Upper lobe of left lung (tissue), 6 donors: Measurements from ENCODE around the gene DOCK1. TPM values are rescaled to one million over a fixed set of nuclear protein-coding genes. Genes with fewer than 3 reads are reported as not detected.

Experiments
- ATAC-seq, 2 donors: fragments of 200-7000 bp; cut with Tn5 transposase; one replicate each; pipeline ENCODE4 v1.9.1; 2022; ENCODE audit warnings: mild to moderate bottlenecking in 2 of 2, moderate library complexity in 2 of 2; ENCODE audit not compliant: low FRiP score in 2 of 2
- DNase-seq, 2 donors: peaks; one replicate each; pipeline ENCODE4 v3.0.0-alpha.2; 2019 to 2020
- H3K27ac ChIP-seq, 4 donors: fragments of 200-600 bp; sonication (generic); one replicate each; pipeline ENCODE4 v1.5.1; 2016 to 2019
- H3K27me3 ChIP-seq, 4 donors: fragments of 200-600 bp; sonication (generic); one replicate each; pipeline ENCODE4 v1.5.1; 2017 to 2019
- H3K36me3 ChIP-seq, 4 donors: fragments of 200-600 bp; sonication (generic); one replicate each; pipeline ENCODE4 v1.5.1; 2016 to 2019
- H3K4me1 ChIP-seq, 4 donors: fragments of 200-600 bp; sonication (generic); one replicate each; pipeline ENCODE4 v1.5.1; 2018 to 2019
- H3K4me3 ChIP-seq, 4 donors: fragments of 200-600 bp; sonication (generic); one replicate each; pipeline ENCODE4 v1.5.1; 2017 to 2019; ENCODE audit warnings: mild to moderate bottlenecking in 2 of 4, moderate library complexity in 1 of 4
- H3K9me3 ChIP-seq, 4 donors: fragments of 200-600 bp; sonication (generic); one replicate each; pipeline ENCODE4 v1.5.1; 2018 to 2019
- CTCF ChIP-seq, 6 experiments: fragments of 450-650 bp in 4 of 6; fragments of 200-600 bp in 2 of 6; sonication (generic) in 2 of 6; IDR thresholded peaks; one replicate each; pipeline ENCODE4 v1.5.1; 2016 to 2019; ENCODE audit warnings: antibody characterized with exemption in 6 of 6
- EP300 ChIP-seq, 4 donors: sonication (generic); formaldehyde crosslinking; IDR thresholded peaks; one replicate each; pipeline ENCODE4 v1.5.1; 2017; ENCODE audit warnings: antibody characterized with exemption in 4 of 4, control low read depth in 2 of 4
- POLR2A ChIP-seq, 4 donors: fragments of 450-650 bp; IDR thresholded peaks; one replicate each; pipeline ENCODE4 v1.5.1; 2016 to 2017; ENCODE audit warnings: antibody characterized with exemption in 4 of 4, mild to moderate bottlenecking in 2 of 4
- POLR2AphosphoS5 ChIP-seq, 2 donors: sonication (generic); formaldehyde crosslinking; IDR thresholded peaks; one replicate each; pipeline ENCODE4 v1.5.1; 2017; ENCODE audit warnings: antibody characterized with exemption in 2 of 2
- WGBS, 2 donors: methylation state at CpG; one replicate each; pipeline ENCODE4 v1.1.5; 2017 to 2018; 5-methylcytosine and 5-hydroxymethylcytosine counted together
- total RNA-seq, 6 donors: library from RNA; depleted of rRNA in 4 of 6; stranded (reverse); fragments of >200 nt in 4 of 6; gene quantifications; one replicate each; pipeline versions ENCODE4 v1.1.0 to v1.2.1, GENCODE V29; 2016 to 2021
- donor health status: DM: no; HTN: no; CAD: no; lungs with moderate emphysema.
- donor health status: DM: no; HTN: yes; CAD: no; lungs with severe emphysema.

DOCK1 gene
- total RNA-seq, 6 donors from 2014 or later = 37.5 to 63.9 (median 45.8) TPM

GRCh38 chr10:127319271-127319670, 414.0 kb downstream of the DOCK1 start:
- 95 to 96% methylated on average over 9 of the region's 9 CpGs for WGBS, 2 donors
- peaks cover 0 to 7% (median 4%) of the 10 kb centered on the region in 4 donors for H3K4me1 ChIP-seq
- H3K36me3 ChIP-seq = no peaks in the 10 kb centered on the region
- ATAC-seq (no peak), DNase-seq (no peak)
- no peak overlapping the region for H3K4me3 ChIP-seq
- no peak overlapping the region for H3K27ac ChIP-seq
- H3K9me3 ChIP-seq = no peaks in the 10 kb centered on the region
- H3K27me3 ChIP-seq = no peaks in the 10 kb centered on the region
- no peak for TF ChIP-seq POLR2AphosphoS5 (IDR thresholded peaks at IDR 0.05)
- no peak for TF ChIP-seq CTCF (IDR thresholded peaks at IDR 0.05)
- no peak for TF ChIP-seq POLR2A (IDR thresholded peaks at IDR 0.05)

DNA sequence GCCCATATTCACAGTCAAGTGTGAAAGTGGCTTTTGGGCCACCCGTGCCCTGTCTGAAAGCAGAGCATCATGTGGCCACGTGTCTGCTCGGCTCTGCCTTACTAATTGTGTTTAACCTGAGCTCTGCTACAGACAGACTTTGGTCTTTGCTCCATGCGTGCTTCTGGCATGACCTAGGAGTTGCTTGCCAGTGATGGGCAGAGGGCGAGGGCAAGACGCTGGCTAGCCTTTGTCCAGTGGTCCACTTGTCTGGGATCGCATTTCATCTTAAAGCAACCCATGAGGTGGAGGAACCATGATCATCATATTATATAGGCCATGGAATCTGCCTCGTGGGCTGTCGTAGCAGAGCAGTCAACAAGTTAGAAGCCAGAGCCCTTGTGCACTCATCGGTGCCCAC, 414.5 kb downstream of the DOCK1 start:
- TF ChIP-seq POLR2A (IDR thresholded peaks at IDR 0.05) (no peak), POLR2AphosphoS5 (IDR thresholded peaks at IDR 0.05) (no peak), EP300 (IDR thresholded peaks at IDR 0.05) (no peak), CTCF (IDR thresholded peaks at IDR 0.05) (no peak)
- no peak for DNase-seq
- WGBS, 2 donors = 92 to 94% methylated on average over 9 to 10 of the region's 10 CpGs
- H3K4me3 ChIP-seq = no peak overlapping the region
- H3K27ac ChIP-seq = no peak overlapping the region
- ATAC-seq = no peak
- no peaks in the 10 kb centered on the region for H3K27me3 ChIP-seq
- H3K9me3 ChIP-seq = no peaks in the 10 kb centered on the region
- no peaks in the 10 kb centered on the region for H3K36me3 ChIP-seq
- peaks cover 0 to 3% (median 1%) of the 10 kb centered on the region in 4 donors for H3K4me1 ChIP-seq

GRCh38 chr10:127320176-127320575, 414.9 kb downstream of the DOCK1 start:
- DNase-seq = no peak
- H3K36me3 ChIP-seq = no peaks in the 10 kb centered on the region
- H3K4me3 ChIP-seq = no peak overlapping the region
- H3K27ac ChIP-seq = no peak overlapping the region
- no peaks in the 10 kb centered on the region for H3K4me1 ChIP-seq
- no peak for ATAC-seq
- WGBS, 2 donors = 75 to 90% methylated on average over 9 of the region's 9 CpGs
- TF ChIP-seq POLR2A (IDR thresholded peaks at IDR 0.05) (no peak), POLR2AphosphoS5 (IDR thresholded peaks at IDR 0.05) (no peak)
- H3K9me3 ChIP-seq = no peaks in the 10 kb centered on the region
- no peaks in the 10 kb centered on the region for H3K27me3 ChIP-seq

DNA sequence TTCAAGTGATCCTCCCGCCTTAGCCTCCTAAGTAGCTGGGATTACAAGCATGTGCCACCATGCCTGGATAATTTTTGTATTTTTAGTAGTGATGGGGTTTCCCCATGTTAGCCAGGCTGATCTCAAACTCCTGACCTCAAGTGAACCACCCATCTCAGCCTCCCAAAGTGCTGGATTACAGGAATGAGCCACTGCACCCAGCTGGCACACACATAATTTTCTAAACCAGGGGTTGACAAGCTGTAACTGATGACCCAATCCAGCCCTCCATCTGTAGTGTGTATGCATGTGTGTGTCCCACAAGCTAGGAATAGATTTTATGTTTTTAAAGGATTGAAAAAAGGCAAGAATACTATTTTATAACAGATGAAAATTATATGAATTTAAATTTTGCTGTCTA, 417.1 kb downstream of the DOCK1 start:
- Histone ChIP-seq H3K27me3 (no peaks in the 10 kb centered on the region), H3K9me3 (no peaks in the 10 kb centered on the region), H3K4me3 (no peak overlapping the region), H3K4me1 (no peaks in the 10 kb centered on the region), H3K27ac (no peak overlapping the region), H3K36me3 (no peaks in the 10 kb centered on the region)
- no peak for ATAC-seq
- WGBS, 2 donors = 78 to 80% methylated on average over 1 of the region's 1 CpG
- no peak for DNase-seq
- TF ChIP-seq CTCF (IDR thresholded peaks at IDR 0.05) (no peak), EP300 (IDR thresholded peaks at IDR 0.05) (no peak), POLR2AphosphoS5 (IDR thresholded peaks at IDR 0.05) (no peak), POLR2A (IDR thresholded peaks at IDR 0.05) (no peak)

DNA sequence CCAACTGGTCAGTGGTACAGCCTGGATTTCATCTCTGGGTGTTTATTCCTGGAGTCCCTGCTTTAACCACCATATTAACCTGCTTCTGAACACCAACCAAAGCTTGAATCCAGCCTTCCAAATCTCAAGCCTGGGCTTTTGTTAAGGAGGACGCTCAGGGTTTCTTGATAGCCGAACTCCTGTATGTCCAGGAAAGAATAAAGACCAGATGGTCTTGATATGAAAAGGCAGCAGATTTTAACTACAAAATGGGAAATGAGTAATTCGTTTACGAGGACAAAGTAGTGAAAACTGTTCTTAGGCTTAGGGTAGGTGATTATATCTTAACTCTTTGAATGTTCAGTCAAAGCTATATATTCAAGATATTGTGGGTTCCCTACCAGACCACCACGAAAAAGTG, 420.3 kb downstream of the DOCK1 start:
- DNase-seq = no peak
- WGBS, 2 donors = 84 to 87% methylated on average over 5 of the region's 5 CpGs
- no peak for ATAC-seq
- TF ChIP-seq CTCF (IDR thresholded peaks at IDR 0.05) = no peak
- TF ChIP-seq POLR2AphosphoS5 (IDR thresholded peaks at IDR 0.05) = no peak
- TF ChIP-seq EP300 (IDR thresholded peaks at IDR 0.05) = no peak
- TF ChIP-seq POLR2A (IDR thresholded peaks at IDR 0.05) = no peak
- Histone ChIP-seq H3K27ac (no peak overlapping the region), H3K4me1 (no peaks in the 10 kb centered on the region), H3K4me3 (no peak overlapping the region), H3K27me3 (no peaks in the 10 kb centered on the region), H3K36me3 (no peaks in the 10 kb centered on the region), H3K9me3 (no peaks in the 10 kb centered on the region)
